ENCODE results near the gene TFDP2.
"Not testable (repeated sequence)": the region's sequence is repeated elsewhere in the genome, so short reads cannot be mapped to it uniquely, and the experiment has no call there.

TFDP2 gene

DNA sequence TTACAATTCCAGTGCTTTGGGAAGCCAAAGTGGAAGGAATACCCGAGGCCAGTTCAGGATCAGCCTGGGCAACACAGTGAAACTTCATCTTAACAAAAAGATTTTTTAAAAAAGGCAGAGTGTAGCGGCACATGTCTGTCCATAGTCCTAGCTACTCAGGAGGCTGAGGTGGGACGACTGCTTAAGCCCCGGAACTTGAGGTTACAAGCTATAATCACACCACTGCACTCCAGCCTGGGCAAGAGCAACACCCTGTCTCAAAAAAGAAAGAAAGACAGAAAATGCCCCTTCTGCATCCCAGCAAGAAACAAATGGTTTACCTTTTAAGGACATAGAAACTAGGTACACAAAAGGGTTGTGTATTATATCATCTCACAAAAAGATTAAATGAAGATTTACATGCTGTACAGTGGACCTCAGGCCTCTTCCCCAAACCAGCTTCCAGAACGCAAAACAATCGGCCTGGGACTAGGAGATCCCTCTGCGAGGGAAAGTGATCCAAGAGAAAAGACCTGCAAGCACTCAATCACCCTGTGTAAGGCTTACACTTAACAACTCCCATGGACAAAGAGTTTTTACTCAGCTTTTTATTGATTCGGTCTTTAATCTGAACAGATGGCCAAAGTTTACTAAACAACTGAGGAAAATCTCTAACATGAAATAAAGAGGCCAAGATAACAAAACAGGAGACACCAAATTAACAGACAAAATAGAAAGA lies 21.2 kb downstream of the TFDP2 start:
- DNase-seq (ENCODE audit: low spot score), result no peak

DNA sequence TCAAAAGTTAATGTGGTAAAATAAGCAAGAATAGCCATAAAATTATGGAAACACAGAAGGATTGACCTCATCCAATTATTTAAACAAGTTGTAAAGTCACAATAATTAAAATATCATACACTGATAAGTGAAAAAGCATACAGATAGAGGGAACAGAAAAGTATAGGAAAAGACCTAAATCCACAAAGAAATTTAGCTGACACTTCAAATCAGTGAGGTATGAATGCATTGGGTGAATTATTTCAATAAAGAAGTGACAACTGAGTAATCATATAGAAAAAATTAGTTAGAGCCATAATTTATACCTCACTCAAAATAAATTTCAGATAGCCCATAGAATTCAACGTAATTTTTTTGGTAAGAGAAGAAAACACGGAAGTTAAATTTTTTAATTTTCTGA lies 25.1 kb downstream of the TFDP2 start:
- DNase-seq (ENCODE audit: low spot score), result no peak

DNA sequence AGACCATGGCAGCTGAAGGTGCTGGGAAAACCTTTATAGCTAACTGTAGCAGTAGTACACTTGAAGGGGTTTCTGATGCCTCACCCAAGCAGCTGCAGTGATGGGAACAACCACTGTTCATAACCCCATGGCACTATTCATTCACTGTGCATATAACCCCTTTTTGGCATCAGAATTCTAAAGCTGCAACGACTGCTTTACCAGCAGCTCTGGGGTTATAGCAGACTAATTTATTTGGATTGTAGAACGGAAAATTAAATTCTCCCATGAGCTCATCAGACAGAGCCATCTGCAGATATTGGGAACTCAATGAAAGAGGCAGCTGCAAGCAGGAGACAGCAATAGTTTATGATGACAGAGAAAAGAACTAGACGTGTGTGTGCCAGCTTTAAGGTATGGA lies 28.6 kb downstream of the TFDP2 start:
- DNase-seq (ENCODE audit: low spot score), result no peak

DNA sequence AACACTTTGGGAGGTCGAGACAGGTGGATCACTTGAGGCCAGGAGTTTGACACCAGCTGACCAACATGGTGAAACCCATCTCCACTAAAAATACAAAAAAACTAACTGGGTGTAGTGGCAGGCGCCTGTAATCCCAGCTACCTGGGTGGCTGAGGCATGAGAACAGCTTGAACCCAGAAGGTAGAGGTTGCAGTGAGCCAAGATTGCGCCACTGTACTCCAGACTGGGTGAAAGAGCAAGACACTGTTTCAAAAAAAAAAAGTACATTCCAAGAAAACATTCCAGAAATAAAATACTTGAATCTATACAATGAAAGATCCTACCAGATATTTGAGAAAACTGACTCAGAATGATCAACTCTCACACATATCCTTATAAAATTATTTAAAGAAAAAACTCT lies 30.4 kb downstream of the TFDP2 start:
- no peak for DNase-seq (ENCODE audit: low spot score)

DNA sequence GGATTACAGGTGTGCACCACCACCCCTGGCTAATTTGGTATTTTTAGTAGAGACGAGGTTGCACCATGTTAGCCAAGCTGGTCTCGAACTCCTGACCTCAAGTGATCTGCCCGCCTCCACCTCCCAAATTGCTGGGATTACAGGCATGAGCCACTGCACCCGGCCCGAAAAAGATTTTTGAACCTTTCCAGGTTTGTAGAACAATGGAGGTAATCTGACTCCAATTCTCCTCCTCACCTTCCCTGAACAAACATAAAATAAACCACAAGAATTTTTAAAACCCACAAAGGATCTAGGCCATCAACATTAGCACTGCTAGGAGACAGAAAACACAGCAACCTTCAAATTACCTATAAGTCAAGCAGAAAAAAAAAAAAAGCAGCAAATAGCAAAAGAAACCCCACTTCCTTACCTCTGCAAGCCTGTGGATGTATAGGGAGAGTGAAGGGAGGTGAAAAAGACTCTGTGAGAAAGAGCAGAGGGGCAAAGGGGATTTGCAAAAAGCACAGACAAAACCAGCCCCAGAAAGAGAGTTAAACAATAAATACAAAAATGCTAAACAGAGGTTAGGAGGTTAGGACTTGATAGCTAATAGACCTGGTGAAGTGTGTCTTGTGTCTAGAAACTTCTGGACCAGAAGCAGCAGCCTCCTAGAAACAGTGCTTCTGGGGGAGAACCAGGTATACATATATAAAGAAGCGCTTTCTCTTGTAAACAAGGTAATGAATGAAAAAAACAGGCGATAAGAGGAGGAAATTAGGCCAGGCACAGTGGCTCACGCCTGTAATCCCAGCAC lies 32.1 kb downstream of the TFDP2 start:
- DNase-seq (ENCODE audit: low spot score), result no peak

DNA sequence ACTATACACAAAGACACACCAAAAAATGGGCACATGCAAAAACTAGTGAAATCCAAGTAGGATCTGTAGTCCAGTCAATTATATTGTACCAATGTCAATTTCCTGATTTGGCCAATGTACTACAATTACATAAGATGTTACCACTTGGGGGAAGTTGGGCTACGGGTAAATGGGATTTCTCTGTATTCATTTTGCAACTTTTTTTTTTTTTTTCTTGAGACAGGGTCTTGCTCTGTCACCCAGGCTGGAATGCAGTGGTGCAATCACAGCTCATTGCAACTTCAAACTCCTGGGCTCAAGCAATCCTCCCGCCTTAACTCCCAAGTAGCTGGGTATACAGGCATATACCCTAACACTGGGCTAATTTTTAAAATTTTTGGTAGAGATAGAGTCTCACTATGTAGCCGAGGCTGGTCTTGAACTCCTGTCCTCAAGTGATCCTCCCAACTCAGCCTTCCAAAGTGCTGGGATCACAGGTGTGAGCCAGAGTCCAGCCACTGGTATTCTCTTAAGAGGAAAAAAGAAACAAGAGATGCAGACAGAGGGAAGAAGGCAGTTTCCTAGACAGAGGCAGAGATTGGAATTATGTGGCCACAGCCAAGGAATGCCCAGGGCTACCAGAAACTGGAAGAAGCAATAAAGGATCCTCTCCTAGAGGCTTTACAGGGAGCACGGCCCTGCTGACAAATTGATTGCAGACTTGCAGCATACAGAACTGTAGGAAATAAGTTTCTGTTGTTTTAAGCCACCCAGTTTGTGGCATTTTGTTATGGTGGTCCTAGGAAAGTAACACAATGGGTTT lies 33.3 kb downstream of the TFDP2 start:
- DNase-seq (ENCODE audit: low spot score), result no peak

DNA sequence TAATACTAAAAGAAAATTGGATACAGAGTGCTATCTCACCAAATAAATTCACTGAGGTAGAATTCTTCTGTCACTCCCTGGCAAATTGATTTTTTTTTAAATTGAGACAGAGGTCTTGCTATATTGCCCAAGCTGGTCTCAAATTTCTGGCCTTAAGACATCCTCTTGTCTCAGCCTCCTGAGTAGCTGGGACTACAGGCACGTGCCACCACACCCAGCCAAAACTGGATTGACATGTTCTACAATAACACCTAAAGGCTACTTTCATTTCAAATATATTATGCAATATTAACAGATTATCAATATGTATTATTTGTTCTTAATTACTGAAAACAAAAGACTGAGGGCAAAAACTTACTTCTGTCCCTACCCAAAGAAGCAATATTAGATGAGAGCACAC lies 36.7 kb downstream of the TFDP2 start:
- no peak for DNase-seq (ENCODE audit: low spot score)

DNA sequence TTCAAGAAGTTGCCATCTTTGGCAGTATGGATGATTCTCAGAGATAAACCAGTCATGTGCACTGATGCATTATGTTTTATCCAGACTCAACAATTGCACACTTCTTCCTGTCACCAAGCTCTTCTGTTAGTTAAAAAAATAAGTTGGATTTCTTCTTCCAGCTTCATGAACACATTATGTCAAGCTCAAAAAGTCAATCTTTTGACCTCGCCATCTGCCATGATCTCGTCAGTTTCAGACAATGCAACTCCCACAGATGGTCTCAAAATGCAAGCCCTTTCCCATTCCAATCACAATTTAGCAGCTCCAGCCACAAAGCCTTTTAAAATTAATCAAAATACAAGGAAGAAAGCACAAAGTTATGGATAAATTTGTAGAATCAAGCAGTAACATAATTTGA lies 42.8 kb downstream of the TFDP2 start:
- DNase-seq (ENCODE audit: low spot score), result no peak

DNA sequence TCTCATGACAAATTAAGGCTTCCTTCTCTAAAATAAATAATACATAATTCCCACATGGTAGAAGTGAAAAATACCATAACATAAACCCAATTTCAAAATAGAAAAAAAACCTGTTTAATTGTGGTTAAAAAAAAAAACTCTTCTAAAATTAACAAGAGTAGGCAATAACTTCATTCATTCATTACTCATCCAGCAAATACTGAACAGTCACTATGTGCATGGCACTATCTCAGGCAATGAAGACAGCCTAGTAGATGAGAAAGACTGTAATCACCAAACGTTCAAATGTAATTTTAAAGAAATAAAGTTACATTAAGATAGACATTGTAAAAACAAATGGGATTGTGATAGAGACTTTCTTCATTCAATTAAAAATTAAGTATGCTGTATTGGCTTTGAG lies 43.4 kb downstream of the TFDP2 start:
- no peak for DNase-seq (ENCODE audit: low spot score)

DNA sequence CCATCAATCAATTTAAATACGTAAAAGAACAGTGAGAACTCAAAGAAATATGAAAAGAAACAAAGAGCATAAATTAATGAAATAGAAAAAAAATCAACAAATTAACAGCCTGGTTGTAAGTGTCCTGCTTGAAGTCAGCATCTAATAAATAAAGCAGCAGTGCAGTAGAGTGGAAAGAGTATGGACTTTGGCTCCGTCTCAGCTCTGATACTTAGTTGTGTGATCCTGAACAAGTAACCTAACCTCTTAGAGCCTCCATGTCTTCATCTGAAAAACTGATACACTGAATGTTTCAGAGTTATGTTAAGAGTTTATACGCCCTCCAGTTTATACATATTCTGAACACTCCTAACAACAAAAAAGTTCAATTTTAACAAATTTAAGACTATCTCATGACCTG lies 44.6 kb downstream of the TFDP2 start:
- DNase-seq (ENCODE audit: low spot score), result no peak

DNA sequence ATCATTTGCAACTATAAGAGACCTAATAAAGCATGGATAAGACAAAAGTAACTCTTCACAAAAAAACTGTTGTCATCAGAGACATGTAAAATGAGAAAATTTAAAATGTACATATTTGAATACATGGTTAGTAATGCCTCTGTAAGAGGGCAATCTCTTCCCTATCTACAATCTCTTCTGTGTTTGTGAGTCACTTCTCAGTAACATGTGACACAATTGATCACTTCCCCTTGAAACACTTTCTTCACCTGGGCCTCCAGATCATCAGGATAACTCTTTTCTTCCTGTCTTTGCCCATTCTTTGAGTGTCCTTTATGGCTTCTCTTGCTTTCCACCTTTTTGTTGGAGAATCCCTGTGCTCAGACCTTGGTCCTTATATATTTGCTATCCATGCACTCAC lies 50.4 kb downstream of the TFDP2 start:
- DNase-seq (ENCODE audit: low spot score), result no peak

DNA sequence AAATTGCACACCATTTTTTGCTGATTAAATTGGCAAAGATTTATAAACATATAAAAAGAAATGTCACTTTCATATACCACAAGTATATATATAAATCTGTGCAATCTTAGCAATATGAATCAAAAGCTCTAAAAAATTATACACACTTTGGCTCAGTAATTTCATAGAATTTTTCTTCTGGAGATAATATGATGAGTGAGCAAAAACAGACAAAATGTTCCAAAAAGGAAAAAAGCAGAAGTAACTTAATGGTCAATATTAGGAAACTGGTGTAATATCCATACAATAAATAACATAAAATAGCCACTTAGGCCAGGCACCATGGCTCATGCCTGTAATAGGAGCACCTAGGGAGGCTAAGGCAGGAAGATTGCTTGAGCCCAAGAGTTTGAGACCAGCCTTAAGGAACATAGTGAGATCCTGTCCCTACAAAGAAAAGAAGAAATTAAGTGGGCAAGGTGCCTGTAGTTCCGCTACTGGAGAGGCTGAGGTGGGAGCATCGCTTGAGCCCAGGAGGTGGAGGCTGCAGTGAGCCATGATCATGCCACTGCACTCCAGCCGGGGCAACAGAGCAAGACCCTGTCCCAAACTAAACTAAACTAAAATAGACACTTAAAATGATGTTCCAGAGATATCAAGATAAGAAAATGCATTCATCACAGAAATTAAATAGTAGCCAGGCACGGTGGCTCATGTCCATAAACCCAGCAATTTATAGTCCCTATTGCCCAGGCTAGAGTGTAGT lies 52.1 kb downstream of the TFDP2 start:
- no peak for DNase-seq (ENCODE audit: low spot score)

DNA sequence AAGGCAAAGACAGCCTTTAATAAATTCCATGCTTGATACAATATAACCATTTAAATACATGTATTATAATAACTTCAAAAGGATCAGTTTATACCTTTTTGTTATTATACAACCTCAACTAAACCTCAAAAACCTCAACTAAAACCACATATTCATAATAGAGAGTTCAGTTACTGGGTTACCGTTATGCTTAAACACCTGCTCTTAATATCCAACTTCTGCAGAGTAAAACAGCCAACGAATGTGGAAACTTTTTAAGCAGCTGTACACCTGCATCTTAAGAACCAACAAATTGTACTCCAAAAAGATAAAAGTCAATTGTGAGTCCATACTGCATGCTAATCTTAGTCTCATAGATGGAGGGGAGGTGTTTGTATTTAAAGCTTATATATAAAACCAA lies 53.5 kb downstream of the TFDP2 start:
- no peak for DNase-seq (ENCODE audit: low spot score)

DNA sequence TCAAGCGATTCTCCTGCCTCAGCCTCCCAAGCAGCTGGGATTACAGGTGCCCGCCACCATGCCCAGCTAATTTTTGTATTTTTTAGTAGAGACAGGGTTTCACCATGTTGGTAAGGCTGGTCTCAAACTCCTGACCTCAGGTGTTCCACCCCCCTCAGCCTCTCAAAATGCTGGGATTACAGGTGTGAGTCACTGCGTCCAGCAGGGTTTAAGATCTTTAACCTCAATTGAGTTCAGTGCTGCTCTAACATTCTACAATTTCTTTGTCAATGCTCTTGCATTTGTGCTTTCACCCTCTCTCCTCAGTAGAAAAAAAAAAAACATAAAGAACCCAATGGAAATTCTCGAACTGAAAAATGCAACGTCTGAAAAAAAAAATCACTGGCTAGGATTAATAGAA lies 60.4 kb downstream of the TFDP2 start:
- DNase-seq (ENCODE audit: low spot score), result not testable (repeated sequence)

DNA sequence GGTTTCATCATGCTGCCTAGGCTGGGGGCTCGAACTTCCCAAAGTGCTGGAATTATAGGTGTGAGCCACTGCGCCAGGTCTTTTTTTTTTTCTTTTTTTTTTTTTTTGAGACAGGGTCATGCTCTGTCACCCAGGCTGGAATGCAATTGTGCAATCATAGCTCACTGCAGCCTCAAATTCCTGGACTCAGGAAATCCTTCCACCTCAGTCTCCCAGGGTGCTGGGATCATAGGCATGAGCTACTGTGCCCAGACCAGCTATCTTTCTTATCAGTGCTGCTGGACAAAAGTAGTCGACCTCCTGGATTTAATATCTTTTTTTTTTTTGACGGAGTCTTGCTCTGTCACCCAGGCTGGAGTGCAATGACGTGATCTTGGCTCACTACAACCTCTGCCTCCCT lies 60.8 kb downstream of the TFDP2 start:
- DNase-seq (ENCODE audit: low spot score), result no peak

DNA sequence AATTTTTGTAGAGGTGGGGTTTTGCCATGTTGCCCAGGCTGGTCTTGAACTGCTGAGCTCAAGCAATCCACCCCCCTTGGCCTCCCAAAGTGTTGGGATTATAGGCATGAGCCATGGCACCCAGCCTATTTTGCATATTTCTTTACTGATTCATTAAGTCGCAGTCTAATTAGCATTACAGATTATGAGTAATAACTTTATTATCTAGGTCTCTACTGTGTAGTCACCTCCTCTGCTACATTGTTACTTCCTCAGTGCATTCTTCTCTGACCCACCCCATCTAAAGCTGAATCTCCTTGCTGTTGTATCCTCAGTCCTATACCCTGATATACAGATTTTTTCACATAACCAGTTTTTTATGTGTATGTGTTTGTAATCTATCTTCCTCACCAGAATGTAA lies 61.7 kb downstream of the TFDP2 start:
- peak; percentile 8 for DNase-seq (ENCODE audit: low spot score)

DNA sequence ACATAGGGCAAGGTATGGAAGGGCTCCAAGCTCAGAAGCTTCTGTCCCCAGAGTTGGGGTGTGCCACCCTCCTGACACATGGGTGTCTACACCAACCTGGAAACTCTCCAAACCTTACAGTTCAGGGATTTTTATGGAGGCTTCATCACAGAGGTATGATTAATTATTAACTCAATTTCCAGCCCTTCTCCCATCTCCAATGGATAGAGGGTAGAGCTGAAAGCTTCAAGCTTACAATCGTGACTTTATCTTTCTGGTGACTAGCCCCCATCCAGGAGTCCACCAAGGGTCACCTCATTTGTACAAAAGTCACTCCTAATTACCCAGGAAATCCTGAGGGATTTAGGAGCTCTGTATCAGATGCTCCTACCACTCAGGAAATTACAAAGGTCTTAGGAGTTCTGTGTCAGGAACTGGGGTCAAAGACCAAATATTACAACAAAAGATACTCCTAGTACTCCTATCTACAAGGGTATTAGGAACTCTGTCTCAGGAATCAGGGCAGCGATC lies 62.7 kb downstream of the TFDP2 start:
- no peak for DNase-seq (ENCODE audit: low spot score)

DNA sequence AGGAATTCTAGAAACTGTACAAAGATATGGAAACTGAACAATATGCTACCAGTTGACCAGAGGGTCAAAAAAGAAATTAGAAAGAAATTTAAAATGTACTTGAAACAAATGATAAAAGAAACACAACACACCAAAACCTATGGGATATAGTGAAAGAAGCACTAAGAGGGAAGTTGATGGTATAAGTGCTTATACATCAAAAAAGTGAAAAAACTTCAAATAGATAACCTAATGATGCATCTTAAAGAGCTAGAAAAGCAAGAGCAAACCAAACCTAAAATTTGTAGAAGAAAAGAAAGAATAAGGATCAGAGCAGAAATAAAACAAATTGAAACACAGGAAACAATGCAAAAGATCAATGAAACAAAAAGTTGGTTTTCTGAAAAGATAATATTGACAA lies 68.2 kb downstream of the TFDP2 start:
- no peak for DNase-seq (ENCODE audit: low spot score)

DNA sequence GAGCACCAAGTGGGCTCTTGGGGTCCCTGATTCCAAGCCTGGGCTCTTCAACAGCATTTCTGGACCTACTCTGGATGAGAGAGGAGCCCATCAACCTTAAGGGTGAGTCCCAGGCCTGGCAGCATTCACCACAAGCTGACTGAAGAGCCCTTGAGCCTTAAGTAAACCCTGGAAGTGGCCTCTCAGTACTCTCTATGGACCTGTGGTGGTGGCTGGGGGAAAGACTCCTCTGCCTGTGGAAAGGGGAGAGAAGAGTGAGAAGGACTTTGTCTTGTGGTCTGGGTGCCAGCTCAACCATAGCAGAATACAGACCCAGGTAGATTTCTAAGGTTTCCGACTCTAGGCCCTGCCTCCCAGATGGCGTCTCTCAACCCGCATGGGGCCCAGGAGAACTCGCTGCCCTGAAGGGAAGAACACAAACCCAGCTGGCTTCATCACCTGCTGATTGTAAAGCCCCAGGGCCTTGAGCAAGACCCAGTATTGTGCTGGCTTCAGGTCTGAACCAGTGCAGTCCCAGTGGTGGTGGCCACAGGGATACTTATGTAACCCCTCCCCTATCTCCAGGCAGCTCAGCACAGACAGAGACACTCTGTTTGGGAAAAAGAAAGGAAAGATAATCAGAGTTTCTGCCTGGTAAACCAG lies 71.4 kb downstream of the TFDP2 start:
- DNase-seq (ENCODE audit: low spot score), result no peak

DNA sequence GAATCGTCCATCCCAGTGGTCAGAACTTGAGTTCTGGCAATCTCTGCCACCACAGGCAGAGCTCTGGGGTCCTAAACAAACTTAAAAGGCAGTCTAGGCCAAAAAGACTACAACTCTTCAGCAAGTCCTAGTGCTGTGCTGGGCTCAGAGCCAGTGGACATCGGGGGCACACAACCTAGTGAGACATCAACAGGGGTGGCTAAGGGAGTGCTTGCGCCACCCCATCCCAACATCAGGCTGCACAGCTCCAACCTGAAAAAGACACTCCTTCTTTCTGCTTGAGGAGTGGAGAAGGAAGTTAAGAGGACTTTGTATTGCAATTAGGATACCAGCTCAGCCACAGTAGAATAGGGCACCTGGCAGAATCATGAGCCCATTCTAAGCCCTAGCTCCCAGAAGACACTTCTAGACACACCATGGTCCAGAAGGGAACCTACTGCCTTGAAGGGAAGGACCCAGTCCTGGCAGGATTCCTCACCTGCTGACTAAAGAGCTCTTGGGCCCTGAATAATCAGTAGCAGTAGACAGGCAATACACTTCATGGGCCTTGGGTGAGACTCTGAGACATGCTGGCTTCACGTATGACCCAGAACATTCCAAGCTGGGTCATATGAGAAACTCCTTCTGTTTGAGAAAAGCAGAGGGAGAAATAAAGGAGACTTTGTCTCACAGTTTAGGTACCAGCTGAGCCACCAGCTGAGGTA lies 72.0 kb downstream of the TFDP2 start:
- no peak for DNase-seq (ENCODE audit: low spot score)

DNA sequence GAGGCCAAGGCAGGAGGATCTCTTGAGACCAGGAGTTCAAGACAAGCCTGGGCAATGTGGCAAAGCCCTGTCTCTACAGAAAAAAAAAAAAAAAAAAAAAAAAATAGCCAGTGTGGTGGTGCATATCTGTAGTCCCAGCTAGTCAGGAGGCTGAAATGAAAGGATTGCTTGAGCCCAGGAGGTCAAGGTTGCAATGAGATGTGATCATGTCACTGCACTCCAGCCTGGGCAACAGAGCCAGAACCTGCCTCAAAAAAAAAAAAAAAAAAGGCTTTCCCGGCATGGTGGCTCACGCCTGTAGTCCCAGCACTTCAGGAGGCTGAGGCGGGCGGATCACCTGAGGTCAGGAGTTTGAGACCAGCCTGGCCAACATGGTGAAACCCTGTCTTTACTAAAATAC lies 73.7 kb downstream of the TFDP2 start:
- DNase-seq (ENCODE audit: low spot score), result not testable (repeated sequence)

Data from hepatic stellate cell (primary cell).